ENCODE data around the gene MAGI2.

Gene MAGI2

GRCh38 chr7:78165454-78165853 is 1288.0 kb downstream of the MAGI2 start:
- TF ChIP-seq CTCF (IDR thresholded peaks at IDR 0.05; ENCODE audit: low read depth, low read length, missing control alignments): no peak
- H3K4me3 ChIP-seq (ENCODE audit: low read depth, low read length): no peak overlapping the region
- DNase-seq (ENCODE audit: low read depth): no peak
- in situ Hi-C loops (cut with HindIII; ENCODE audit: low sequenced_read_pairs): no loop called here

- TF ChIP-seq CTCF (IDR thresholded peaks at IDR 0.05; ENCODE audit: low read depth, low read length, missing control alignments): no peak
- no peak overlapping the region for H3K4me3 ChIP-seq (ENCODE audit: low read depth, low read length)
- no peak for DNase-seq (ENCODE audit: low read depth)
- in situ Hi-C loops (cut with HindIII; ENCODE audit: low sequenced_read_pairs): no loop called here
Measured at GRCh38 chr7:78164459-78164858, 1289.0 kb downstream of the MAGI2 start.

GRCh38 chr7:78161781-78162180 is 1291.7 kb downstream of the MAGI2 start:
- no peak for TF ChIP-seq CTCF (IDR thresholded peaks at IDR 0.05; ENCODE audit: low read depth, low read length, missing control alignments)
- no peak for DNase-seq (ENCODE audit: low read depth)
- in situ Hi-C loops (cut with HindIII; ENCODE audit: low sequenced_read_pairs): no loop called here
- H3K4me3 ChIP-seq (ENCODE audit: low read depth, low read length): no peak overlapping the region

- TF ChIP-seq CTCF (IDR thresholded peaks at IDR 0.05; ENCODE audit: low read depth, low read length, missing control alignments): no peak
- in situ Hi-C loops (cut with HindIII; ENCODE audit: low sequenced_read_pairs): no loop called here
- no peak for DNase-seq (ENCODE audit: low read depth)
- H3K4me3 ChIP-seq (ENCODE audit: low read depth, low read length): no peak overlapping the region
Measured at GRCh38 chr7:78159545-78159944, 1293.9 kb downstream of the MAGI2 start.

- in situ Hi-C loops (cut with HindIII; ENCODE audit: low sequenced_read_pairs): no loop called here
- no peak overlapping the region for H3K4me3 ChIP-seq (ENCODE audit: low read depth, low read length)
- DNase-seq (ENCODE audit: low read depth): no peak
- TF ChIP-seq CTCF (IDR thresholded peaks at IDR 0.05; ENCODE audit: low read depth, low read length, missing control alignments): no peak
Measured at GRCh38 chr7:78153285-78153684, 1300.2 kb downstream of the MAGI2 start.

GRCh38 chr7:78151229-78151628 is 1302.2 kb downstream of the MAGI2 start:
- peak; percentile 85 for DNase-seq (ENCODE audit: low read depth)
- no peak for TF ChIP-seq CTCF (IDR thresholded peaks at IDR 0.05; ENCODE audit: low read depth, low read length, missing control alignments)
- in situ Hi-C loops (cut with HindIII; ENCODE audit: low sequenced_read_pairs): no loop called here

GRCh38 chr7:78149787-78150186 is 1303.7 kb downstream of the MAGI2 start:
- in situ Hi-C loops (cut with HindIII; ENCODE audit: low sequenced_read_pairs): no loop called here
- H3K4me3 ChIP-seq (ENCODE audit: low read depth, low read length): no peak overlapping the region
- peak; percentile 82 for DNase-seq (ENCODE audit: low read depth)
- no peak for TF ChIP-seq CTCF (IDR thresholded peaks at IDR 0.05; ENCODE audit: low read depth, low read length, missing control alignments)

More at GRCh38 chr7:78151229-78151628, 1302.2 kb downstream of the MAGI2 start:
- H3K4me3 ChIP-seq (ENCODE audit: low read depth, low read length): no peak overlapping the region

All from astrocyte of the cerebellum (primary cell).